Breast epithelium (tissue), 3 donors: ENCODE results near the gene ZIM2.

Source experiments
- POLR2A ChIP-seq: fragments of 450-650 bp; IDR thresholded peaks from one replicate; pipeline ENCODE4 v1.6.1; 2016; ENCODE audit warnings: antibody characterized with exemption, mild to moderate bottlenecking, moderate library complexity
- POLR2AphosphoS5 ChIP-seq, 3 donors: sonication (generic); formaldehyde crosslinking; IDR thresholded peaks; one replicate each; pipeline ENCODE4 v1.6.1; 2017; ENCODE audit warnings: antibody characterized with exemption in 3 of 3
- TF ChIP-seq, protein P1 (sequence below), 3 donors: fragments of 450-650 bp; IDR thresholded peaks; one replicate each; pipeline ENCODE4 v1.5.1; 2016 to 2017; ENCODE audit warnings: antibody characterized with exemption in 3 of 3, mild to moderate bottlenecking in 3 of 3, moderate library complexity in 3 of 3

- TF ChIP-seq POLR2A (no peak), POLR2AphosphoS5 (IDR thresholded peaks at IDR 0.05) (no peak)
- TF ChIP-seq, protein P1, sequence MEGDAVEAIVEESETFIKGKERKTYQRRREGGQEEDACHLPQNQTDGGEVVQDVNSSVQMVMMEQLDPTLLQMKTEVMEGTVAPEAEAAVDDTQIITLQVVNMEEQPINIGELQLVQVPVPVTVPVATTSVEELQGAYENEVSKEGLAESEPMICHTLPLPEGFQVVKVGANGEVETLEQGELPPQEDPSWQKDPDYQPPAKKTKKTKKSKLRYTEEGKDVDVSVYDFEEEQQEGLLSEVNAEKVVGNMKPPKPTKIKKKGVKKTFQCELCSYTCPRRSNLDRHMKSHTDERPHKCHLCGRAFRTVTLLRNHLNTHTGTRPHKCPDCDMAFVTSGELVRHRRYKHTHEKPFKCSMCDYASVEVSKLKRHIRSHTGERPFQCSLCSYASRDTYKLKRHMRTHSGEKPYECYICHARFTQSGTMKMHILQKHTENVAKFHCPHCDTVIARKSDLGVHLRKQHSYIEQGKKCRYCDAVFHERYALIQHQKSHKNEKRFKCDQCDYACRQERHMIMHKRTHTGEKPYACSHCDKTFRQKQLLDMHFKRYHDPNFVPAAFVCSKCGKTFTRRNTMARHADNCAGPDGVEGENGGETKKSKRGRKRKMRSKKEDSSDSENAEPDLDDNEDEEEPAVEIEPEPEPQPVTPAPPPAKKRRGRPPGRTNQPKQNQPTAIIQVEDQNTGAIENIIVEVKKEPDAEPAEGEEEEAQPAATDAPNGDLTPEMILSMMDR (IDR thresholded peaks at IDR 0.05) = no peak
These were observed 7.6 kb upstream of the ZIM2 start for GRCh38 chr19:56848166-56848565.
